HG03439 (cell line): ENCODE data around the gene C11orf65.
"Not testable (repeated sequence)": the region's sequence is repeated elsewhere in the genome, so short reads cannot be mapped to it uniquely, and the experiment has no call there.

Experiments
- ATAC-seq: cut with Tn5 transposase; IDR thresholded peaks from one replicate; pipeline ENCODE4 v1.9.1; 2021; ENCODE audit warnings: mild to moderate bottlenecking, moderate library complexity; ENCODE audit not compliant: unreplicated experiment

C11orf65 gene

GRCh38 chr11:108474664-108475463 lies 7.5 kb upstream of the C11orf65 start:
- no peak for ATAC-seq

GRCh38 chr11:108472681-108473080 lies 5.4 kb upstream of the C11orf65 start:
- no peak for ATAC-seq

GRCh38 chr11:108468478-108468864 lies 1.1 kb upstream of the C11orf65 start:
- ATAC-seq, result no peak

GRCh38 chr11:108466405-108466804 lies 924 bp downstream of the C11orf65 start:
- no peak for ATAC-seq

- no peak for ATAC-seq
Measured at GRCh38 chr11:108453207-108453835, 14.0 kb downstream of the C11orf65 start.

- not testable (repeated sequence) for ATAC-seq
Measured at GRCh38 chr11:108441445-108441844, 25.9 kb downstream of the C11orf65 start.

GRCh38 chr11:108436594-108436993 lies 30.7 kb downstream of the C11orf65 start:
- no peak for ATAC-seq

- ATAC-seq, result no peak
Measured at GRCh38 chr11:108435066-108435465, 32.3 kb downstream of the C11orf65 start.

GRCh38 chr11:108432783-108433182 lies 34.5 kb downstream of the C11orf65 start:
- no peak for ATAC-seq

GRCh38 chr11:108431997-108432396 lies 35.3 kb downstream of the C11orf65 start:
- no peak for ATAC-seq

- ATAC-seq, result no peak
Measured at GRCh38 chr11:108431370-108431769, 36.0 kb downstream of the C11orf65 start.

GRCh38 chr11:108417551-108417950 lies 49.8 kb downstream of the C11orf65 start:
- ATAC-seq, result not testable (repeated sequence)

GRCh38 chr11:108414958-108415357 lies 52.4 kb downstream of the C11orf65 start:
- ATAC-seq, result no peak

GRCh38 chr11:108405706-108406105 lies 61.6 kb downstream of the C11orf65 start:
- no peak for ATAC-seq

- ATAC-seq, result no peak
Measured at GRCh38 chr11:108403052-108403451, 64.3 kb downstream of the C11orf65 start.

GRCh38 chr11:108402241-108402640 lies 65.1 kb downstream of the C11orf65 start:
- ATAC-seq, result no peak

- ATAC-seq, result no peak
Measured at GRCh38 chr11:108398439-108398838, 68.9 kb downstream of the C11orf65 start.

- ATAC-seq, result not testable (repeated sequence)
Measured at GRCh38 chr11:108396672-108397071, 70.7 kb downstream of the C11orf65 start.

- no peak for ATAC-seq
Measured at GRCh38 chr11:108394744-108395284, 72.5 kb downstream of the C11orf65 start.

- no peak for ATAC-seq
Measured at GRCh38 chr11:108393046-108393445, 74.3 kb downstream of the C11orf65 start.

GRCh38 chr11:108392353-108392752 lies 75.0 kb downstream of the C11orf65 start:
- no peak for ATAC-seq

- no peak for ATAC-seq
Measured at GRCh38 chr11:108388576-108388975, 78.8 kb downstream of the C11orf65 start.
